ENCODE measurements around the gene TTLL4. TPM values are rescaled to one million over a fixed set of nuclear protein-coding genes. Genes with fewer than 3 reads are reported as not detected.

The TTLL4 gene
- total RNA-seq, 1 experiment from 2014 or later: 57.1 TPM

DNA sequence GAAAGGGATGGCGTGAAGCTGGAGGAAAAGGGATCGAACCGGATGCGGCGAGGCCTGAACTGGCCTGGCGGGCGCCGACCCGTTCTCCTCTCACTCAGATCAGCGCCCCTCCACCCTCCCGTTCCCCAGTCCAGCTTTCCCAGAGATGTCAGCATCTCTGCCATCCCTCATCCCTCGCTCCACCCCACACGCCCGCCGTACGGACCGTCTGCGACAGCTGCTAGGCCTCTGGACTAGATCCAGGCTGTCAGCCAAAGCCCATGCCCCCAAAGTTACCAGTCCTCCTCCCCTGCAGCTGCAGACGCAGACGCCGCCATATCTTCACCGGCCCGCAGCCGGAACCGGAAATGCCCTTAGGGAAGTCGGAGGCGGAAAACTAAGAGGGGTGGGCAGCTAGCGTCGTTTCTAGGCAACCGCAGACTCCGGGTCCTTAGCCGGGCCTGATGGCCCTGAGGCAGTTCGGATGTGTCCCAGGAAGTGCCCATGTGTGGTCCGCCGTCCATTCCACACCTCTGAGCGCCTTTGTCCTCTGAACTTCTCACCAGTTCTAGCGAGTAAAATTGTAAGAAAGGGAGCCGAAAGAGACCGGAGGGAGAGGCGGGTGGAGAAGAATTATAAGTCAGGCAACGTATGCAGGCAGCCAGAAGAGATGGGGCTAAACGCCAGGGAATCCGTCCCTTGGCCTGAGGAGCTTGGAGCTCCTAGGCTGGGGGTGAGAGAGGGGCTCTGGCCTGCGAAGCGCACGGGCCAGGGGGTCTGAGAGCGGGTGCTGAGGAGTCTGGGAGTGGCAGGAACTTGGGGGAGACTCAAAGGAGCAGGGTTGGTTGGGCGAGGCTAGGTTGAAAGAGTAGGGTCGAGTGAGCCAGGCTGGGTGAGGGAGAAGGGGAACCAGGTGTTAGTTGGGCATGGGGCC lies 38.7 kb upstream of the TTLL4 start, which contains the start of the genes RNF25 and STK36:
Gene RNF25 (minus strand): TSS at position 349 of the 913 bp plus-strand sequence. CDS start 32 bp downstream, at position 317.
Gene STK36 (plus strand): TSS at position 433 of the 913 bp plus-strand sequence. CDS start 744 bp downstream, outside the sequence.
- H3K27me3 ChIP-seq (ENCODE audit: insufficient read depth, low read depth): no peaks in the 10 kb centered on the region
- peaks cover 27% of the 10 kb centered on the region for H3K79me2 ChIP-seq (ENCODE audit: low read depth)
- ChIA-PET POLR2A (ENCODE audit: unreplicated experiment) (interaction anchor here (0.5 to 0.6 kb wide), 2 partner anchors 39 to 389 kb away, joined by 3 to 4 read pairs; no protein-coding TSS in a partner anchor), CTCF (interaction anchor here (1.3 kb wide), 1 partner anchor 13 kb away, joined by 4 read pairs; the partner anchor contains the start of genes BCS1L and ZNF142)
- no TSS peak for BruUV-seq (replicated peaks)
- peak within 1 kb of the TSS; percentile 60 for H3K27ac ChIP-seq
- no peaks in the 10 kb centered on the region for H3K9me3 ChIP-seq (ENCODE audit: insufficient read depth, low read depth)
- H4K20me1 ChIP-seq (ENCODE audit: insufficient read depth): no peaks in the 10 kb centered on the region
- H3K36me3 ChIP-seq (ENCODE audit: low read depth): peaks cover 8% of the 10 kb centered on the region; the same call in 1 of the 2 replicates
- intact Hi-C loops (cut with micrococcal nuclease; ENCODE audit: unreplicated experiment): no loop called here
- H3K4me2 ChIP-seq: peak within 1 kb of the TSS; percentile 97
- H3F3A ChIP-seq (ENCODE audit: insufficient read depth, low read depth): peaks cover 18% of the 10 kb centered on the region; the same call in 1 of the 2 replicates
- H3K9me2 ChIP-seq (ENCODE audit: insufficient read depth): no peaks in the 10 kb centered on the region
- H2AFZ ChIP-seq: peak within 1 kb of the TSS; percentile 91
- peaks cover 15% of the 10 kb centered on the region for H3K4me1 ChIP-seq (replicated peaks; ENCODE audit: insufficient read depth)
- TF ChIP-seq EZH2 (IDR thresholded peaks at IDR 0.05; ENCODE audit: low read depth): no peak
- TF ChIP-seq, protein P1, sequence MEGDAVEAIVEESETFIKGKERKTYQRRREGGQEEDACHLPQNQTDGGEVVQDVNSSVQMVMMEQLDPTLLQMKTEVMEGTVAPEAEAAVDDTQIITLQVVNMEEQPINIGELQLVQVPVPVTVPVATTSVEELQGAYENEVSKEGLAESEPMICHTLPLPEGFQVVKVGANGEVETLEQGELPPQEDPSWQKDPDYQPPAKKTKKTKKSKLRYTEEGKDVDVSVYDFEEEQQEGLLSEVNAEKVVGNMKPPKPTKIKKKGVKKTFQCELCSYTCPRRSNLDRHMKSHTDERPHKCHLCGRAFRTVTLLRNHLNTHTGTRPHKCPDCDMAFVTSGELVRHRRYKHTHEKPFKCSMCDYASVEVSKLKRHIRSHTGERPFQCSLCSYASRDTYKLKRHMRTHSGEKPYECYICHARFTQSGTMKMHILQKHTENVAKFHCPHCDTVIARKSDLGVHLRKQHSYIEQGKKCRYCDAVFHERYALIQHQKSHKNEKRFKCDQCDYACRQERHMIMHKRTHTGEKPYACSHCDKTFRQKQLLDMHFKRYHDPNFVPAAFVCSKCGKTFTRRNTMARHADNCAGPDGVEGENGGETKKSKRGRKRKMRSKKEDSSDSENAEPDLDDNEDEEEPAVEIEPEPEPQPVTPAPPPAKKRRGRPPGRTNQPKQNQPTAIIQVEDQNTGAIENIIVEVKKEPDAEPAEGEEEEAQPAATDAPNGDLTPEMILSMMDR (conservative IDR thresholded peaks at IDR 0.05): no peak
- H3K4me3 ChIP-seq: peak within 1 kb of the TSS; percentile 77
- DNase-seq: peak; percentile 63 to 70

DNA sequence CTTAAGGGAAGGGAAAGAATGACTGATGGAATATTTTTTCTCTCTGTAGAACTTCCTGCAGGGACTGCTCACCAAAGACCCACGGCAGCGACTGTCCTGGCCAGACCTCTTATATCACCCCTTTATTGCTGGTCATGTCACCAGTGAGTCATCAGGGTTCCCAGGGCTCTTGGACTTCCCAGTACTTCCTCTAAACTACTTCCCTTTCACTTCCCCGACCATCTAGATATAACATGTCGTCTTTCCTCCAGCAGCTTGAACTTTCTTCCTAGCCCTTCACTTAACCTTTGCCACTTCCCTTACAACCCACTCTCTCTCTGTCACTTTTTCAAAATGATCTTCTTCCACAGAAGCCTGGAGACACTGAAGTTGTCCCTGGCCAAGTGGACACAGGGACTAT lies 31.5 kb upstream of the TTLL4 start:
- Histone ChIP-seq H3K4me2 (no peak overlapping the region), H3K9me2 (ENCODE audit: insufficient read depth) (no peaks in the 10 kb centered on the region), H3K4me1 (replicated peaks; ENCODE audit: insufficient read depth) (no peaks in the 10 kb centered on the region), H2AFZ (no peak overlapping the region), H3K9me3 (ENCODE audit: insufficient read depth, low read depth) (no peaks in the 10 kb centered on the region), H3K79me2 (ENCODE audit: low read depth) (no peaks in the 10 kb centered on the region), H3K36me3 (ENCODE audit: low read depth) (no peaks in the 10 kb centered on the region), H3F3A (ENCODE audit: insufficient read depth, low read depth) (no peaks in the 10 kb centered on the region), H3K27me3 (ENCODE audit: insufficient read depth, low read depth) (no peaks in the 10 kb centered on the region), H4K20me1 (ENCODE audit: insufficient read depth) (no peaks in the 10 kb centered on the region), H3K4me3 (no peak overlapping the region), H3K27ac (no peak overlapping the region)
- ChIA-PET POLR2A (ENCODE audit: unreplicated experiment) (interaction anchor here (0.7 kb wide), 1 partner anchor 88 kb away, joined by 4 read pairs; no protein-coding TSS in a partner anchor), CTCF (no interaction called here)
- DNase-seq: no peak
- TF ChIP-seq EZH2 (IDR thresholded peaks at IDR 0.05; ENCODE audit: low read depth): no peak
- TF ChIP-seq, protein P1 (conservative IDR thresholded peaks at IDR 0.05): no peak
- intact Hi-C loops (cut with micrococcal nuclease; ENCODE audit: unreplicated experiment): no loop called here
- BruUV-seq (replicated peaks): no TSS peak

DNA sequence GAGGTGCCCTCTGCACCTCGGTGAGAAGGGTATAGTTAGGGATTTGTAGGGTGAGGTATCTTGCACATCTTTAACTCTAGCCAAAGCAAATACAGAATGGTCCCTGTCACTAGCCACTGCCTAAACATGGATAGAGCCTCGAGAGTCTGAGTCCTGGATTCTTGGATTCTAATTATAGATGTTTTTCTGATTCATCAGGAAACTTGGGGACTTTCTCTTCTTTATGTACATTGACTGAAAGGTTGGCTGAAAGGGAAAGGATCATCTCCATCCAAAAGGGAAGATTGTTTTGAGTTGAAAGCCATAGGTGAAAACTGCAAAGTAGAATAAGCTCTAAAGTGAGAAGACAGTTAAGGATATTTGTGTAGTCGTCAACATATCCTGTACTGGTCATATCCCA lies 30.6 kb upstream of the TTLL4 start:
- Histone ChIP-seq H3K4me2 (no peak overlapping the region), H3K27ac (no peak overlapping the region), H3K4me3 (no peak overlapping the region), H3K9me3 (ENCODE audit: insufficient read depth, low read depth) (no peaks in the 10 kb centered on the region), H3K4me1 (replicated peaks; ENCODE audit: insufficient read depth) (no peaks in the 10 kb centered on the region), H3K79me2 (ENCODE audit: low read depth) (no peaks in the 10 kb centered on the region), H3F3A (ENCODE audit: insufficient read depth, low read depth) (no peaks in the 10 kb centered on the region), H3K36me3 (ENCODE audit: low read depth) (no peaks in the 10 kb centered on the region), H3K9me2 (ENCODE audit: insufficient read depth) (no peaks in the 10 kb centered on the region), H4K20me1 (ENCODE audit: insufficient read depth) (no peaks in the 10 kb centered on the region), H3K27me3 (ENCODE audit: insufficient read depth, low read depth) (no peaks in the 10 kb centered on the region), H2AFZ (no peak overlapping the region)
- POLR2A ChIA-PET (ENCODE audit: unreplicated experiment): interaction anchor here (0.6 kb wide), 1 partner anchor 111 kb away, joined by 6 read pairs; no protein-coding TSS in a partner anchor
- no peak for DNase-seq
- TF ChIP-seq, protein P1 (conservative IDR thresholded peaks at IDR 0.05): no peak
- no peak for TF ChIP-seq EZH2 (IDR thresholded peaks at IDR 0.05; ENCODE audit: low read depth)
- intact Hi-C loops (cut with micrococcal nuclease; ENCODE audit: unreplicated experiment): no loop called here
- BruUV-seq (replicated peaks): no TSS peak
- CTCF ChIA-PET: no interaction called here
